Stromal cell of bone marrow (primary cell): Measurements from ENCODE around the gene LGI4.

Source experiments
- DNase-seq: peaks from one replicate; pipeline ENCODE4 v3.0.0-alpha.2; 2012; ENCODE audit warnings: low read depth

The LGI4 gene

DNA sequence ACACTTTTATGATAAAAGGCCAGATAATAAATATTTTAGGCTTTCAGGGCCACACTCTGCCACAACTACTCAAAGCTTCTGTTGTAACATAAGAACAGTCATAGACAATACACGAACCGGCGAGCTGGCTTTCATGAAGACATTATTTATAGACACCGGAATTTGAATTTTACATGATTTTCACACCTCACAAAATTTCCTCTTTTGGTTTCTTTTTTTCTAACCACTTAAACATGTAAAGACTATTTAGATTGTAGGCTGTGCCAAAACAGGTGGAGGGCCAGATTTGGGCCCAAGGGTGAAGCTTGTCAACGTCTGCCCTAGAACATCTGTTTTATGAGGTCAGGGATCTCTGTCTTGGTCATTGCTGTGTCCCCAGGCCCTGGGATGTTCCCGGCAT, 48.9 kb downstream of the LGI4 start:
- no peak for DNase-seq

DNA sequence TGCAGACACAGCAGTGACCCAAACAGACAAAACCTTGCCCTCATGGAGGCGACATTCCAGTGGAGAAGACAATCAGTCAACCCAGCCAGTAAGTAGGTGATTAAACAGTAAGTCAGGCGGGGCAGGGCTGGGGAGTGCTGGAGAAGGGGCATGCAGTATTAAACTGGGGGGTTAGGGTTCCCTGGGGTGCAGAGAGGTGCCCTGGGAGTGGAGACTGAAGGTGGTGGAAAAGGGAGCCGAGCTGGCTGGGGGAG, 50.4 kb downstream of the LGI4 start:
- DNase-seq = no peak

DNA sequence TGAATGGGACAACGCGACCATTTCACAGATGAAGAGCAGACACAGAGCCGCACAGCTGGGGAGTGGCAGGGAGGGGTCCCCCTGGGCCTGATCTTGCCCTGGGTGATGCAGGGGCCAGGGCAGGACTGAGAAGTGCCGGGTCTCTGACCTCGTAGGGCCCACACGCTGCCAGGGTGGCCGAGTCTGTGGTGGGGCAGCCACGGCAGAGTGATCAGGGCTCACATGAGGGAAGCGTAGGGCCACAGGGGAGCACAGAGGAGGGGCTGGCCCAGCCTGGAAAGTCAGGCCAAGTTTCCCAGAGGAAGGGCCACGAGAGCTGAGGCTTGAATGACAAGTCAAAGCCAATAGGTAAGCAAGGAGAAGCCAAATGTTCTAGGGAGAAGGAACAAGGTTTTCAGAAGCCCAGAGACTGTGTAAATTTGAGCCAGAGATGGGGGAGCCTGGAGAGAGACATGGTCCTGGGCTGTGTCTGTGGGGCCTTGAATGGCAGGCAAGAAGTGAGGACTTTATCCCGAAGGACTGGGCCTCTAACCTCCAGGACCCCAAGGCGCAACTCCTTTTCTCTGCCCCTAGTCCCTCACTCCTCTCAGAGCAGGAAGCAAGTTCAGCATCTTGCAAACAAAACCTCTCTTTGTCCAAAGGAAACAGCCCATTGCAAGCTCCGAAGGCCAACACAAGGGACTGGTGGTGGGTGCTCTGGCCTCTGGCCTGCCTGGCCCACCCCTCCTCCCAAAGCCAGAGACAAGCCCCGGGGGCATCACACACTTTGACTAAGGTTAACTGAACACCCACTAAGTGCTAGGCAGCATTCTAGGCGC, 51.0 kb downstream of the LGI4 start:
- DNase-seq = no peak

DNA sequence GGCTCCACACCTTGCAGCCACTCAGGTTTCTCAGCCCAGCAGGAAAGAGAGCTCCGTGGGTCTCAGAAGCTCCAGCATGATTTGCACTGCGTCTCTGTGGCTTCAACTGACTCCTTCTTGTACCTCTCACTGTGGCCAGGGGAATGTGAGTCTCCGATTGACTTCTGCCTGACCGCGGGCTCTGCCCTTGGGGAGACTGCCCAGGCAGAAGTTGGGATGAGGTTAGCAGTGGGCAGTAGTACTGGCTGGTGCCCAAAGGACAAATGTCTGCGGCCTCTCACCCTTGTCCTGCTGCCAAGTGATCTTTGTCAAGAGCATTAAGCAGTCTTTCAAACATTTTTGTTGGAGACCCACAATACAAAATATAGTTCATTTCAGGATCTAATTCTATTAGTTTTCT, 53.7 kb downstream of the LGI4 start:
- no peak for DNase-seq

DNA sequence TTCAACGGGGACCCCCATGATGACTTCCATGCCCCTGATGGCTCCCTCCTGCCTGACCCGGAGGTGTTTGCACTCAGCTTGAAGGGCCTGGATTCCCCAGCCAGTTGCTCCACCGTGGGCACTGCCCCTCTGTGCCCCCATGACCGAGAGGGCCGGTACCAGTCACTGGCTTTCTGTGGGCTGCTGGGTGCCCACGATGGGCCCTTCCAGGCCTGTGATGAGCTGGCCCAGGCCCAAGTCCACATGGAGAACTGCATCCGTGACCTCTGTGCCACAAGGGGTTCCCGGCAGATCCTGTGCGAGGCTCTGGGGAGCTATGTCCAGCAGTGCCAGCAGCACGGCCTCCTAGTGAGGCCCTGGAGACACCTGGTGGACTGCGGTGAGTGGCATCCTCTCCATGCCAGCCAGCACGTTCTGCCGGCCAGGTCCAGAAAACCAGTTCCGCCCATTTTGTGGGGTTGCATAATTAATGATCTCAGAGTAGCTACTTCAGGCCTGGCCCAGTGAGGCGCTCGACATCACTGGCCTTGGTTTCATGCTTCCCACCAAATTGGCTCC, 54.2 kb downstream of the LGI4 start:
- no peak for DNase-seq

DNA sequence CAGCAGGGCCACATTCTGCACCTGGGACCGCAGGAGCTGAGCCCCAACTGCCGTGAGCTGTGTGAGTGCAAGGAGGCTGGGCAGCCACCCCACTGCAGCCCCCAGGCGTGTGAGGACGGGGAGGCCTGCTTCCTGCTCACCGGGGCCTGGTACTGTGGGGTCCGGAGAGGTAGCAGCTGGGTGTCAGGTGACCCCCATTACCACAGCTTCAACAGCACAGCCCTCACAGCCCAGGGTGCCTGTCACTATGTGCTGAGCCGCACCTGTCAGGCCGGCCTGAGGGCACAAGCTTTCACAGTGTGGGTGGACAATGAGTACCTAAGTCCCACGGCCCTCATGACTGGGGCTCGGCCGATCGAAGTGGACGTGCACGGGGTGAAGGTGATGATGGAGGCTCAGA, 55.0 kb downstream of the LGI4 start:
- no peak for DNase-seq

DNA sequence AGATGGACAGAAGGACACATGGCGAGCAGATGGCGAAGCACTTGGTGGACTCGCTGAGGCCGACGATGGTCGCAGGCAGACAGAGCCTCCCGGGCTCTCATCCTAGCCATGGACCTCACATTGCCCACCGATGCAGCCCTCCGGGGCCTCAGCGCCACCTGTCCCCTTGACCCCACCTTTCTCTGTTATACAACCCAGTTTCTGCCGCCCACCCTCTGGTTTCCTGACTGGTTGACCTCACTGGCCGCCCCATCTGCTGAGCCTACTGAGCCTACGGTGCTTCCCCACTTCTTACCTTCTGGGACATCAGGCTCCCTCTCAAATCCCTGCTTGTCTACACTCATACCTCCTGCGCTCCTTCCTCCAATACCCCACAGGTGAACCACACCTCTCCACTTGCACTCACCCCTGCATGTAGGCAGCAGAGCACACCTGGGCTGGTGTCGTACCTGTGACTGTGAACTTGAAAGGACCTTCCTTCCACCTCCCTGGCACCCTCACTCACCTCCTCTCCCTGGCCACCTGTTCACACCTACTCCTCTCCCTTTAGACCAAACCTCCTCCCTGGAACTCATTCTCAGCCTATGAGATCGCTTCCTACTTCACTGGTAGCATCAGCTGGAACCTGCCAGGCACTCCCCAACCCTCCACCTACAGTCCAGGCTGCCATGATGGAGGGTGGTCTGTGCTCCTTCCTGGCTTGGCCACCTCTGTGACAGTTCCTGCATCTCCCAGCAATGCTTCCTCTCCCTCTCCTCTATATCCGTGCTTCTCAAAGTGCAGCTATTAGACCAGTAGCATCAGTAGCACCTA, 57.2 kb downstream of the LGI4 start:
- DNase-seq = no peak

DNA sequence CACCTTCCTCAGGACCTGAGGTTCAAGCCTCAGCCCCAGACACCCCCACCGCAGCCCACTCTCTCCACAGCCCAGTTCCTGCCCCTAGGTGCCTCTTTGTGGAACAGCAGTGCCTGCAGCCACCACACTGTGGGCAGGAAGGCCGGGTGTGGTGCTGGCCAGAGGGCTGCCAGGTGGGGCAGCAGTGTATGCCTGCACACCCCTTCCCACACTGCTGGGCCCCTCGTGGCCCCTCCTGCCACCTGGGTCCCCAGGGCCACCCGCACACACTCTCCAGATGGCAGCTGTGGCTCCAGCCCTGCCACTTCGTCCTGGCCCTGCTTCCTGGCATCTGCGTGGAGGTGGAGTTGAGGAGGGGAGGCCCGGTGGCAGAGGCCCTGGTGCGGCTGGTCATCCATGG, 58.2 kb downstream of the LGI4 start:
- no peak for DNase-seq

DNA sequence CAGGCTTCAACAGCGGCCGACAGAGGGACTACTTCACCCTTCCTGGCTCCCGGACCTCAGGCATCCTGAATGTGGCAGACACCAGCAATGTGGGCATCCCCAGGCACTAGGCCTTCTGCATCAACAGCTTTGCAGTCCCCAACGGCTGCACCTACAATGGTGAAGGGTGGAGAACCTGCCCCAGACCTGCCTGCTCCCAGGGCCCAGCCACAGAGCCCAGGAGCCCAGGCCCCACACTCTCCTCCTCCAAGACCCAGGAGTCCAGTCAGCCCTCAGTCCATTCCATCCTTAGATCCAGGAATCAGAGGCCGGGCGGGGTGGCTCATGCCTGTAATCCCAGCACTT, 58.9 kb downstream of the LGI4 start:
- DNase-seq = no peak

DNA sequence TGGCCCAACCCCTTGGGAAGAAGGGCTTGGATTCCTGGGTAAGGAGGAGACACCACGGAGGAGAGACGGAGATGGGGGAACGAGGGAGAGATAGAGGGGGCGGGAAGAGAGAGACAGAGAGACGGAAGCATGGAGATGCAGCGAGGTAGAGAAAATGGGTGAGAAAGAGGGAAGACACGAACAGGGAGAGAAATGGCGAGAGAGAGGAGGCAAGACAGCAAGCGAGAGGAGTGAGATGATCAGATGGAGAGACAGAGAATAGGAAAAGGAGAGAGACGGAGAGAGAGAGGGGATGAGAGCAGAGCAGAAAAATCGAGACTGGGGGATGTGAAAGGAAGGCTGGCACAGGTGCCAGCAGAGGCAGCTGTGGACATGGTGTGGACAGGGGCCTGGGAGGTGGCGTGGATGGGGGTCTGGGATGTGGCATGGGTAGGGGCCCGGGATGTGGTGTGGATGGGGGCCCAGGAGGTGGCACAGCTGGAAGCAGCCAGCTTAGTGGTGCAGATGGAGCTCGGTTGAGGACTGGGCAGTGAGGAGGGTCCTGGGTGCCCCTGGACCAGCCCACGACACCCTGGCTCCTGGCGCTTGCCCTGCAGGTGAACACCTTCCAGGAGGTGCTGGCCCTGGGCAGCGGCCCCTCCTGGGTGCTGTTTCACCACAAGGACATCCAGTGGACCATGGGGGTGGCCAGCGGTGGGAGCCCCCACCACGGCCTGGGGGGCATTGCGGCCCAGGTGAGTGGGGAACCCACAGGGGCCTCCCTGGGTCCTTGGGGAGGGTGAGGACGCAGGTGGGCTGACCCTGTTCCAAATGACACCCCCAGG, 59.4 kb downstream of the LGI4 start:
- DNase-seq = no peak
